ENCODE measurements around the gene ADGRA1. TPM values are rescaled to one million over a fixed set of nuclear protein-coding genes. Genes with fewer than 3 reads are reported as not detected.

The ADGRA1 gene
- total and polyA plus RNA-seq, 2 of the 8 experiments (the other 6 are each of a cell fraction or from before 2014, with no cell fraction given) = 0.17 to 0.21 TPM

- H3K4me3 ChIP-seq (ENCODE audit: extremely low read depth in 1 of 4, insufficient read depth in 2 of 4, low read depth in 3 of 4, low read length in 4 of 4) = no peak overlapping the region
- H3K4me1 ChIP-seq (replicated peaks in 1 of 4; ENCODE audit: control insufficient read depth in 3 of 4, insufficient read depth in 4 of 4, low read length in 3 of 4) = no peaks in the 10 kb centered on the region
- H2AFZ ChIP-seq (ENCODE audit: low read length) = no peak overlapping the region
- no peak for FAIRE-seq
- H3K23ac ChIP-seq (ENCODE audit: insufficient read length) = no peak overlapping the region
- no peak overlapping the region for H2BK120ac ChIP-seq (replicated peaks; ENCODE audit: low read depth, low read length)
- H3K14ac ChIP-seq (ENCODE audit: insufficient read length) = no peak overlapping the region
- H2BK5ac ChIP-seq (ENCODE audit: low read depth, low read length) = no peak overlapping the region; the same call in 1 of the 2 replicates
- ChIA-PET POLR2A (ENCODE audit: partially characterized antibody) (no interaction called here), CTCF (ENCODE audit: partially characterized antibody) (interaction anchor here (0.7 to 1.3 kb wide), 2 partner anchors 23 to 30 kb away, joined by 3 read pairs; no protein-coding TSS in a partner anchor)
- no peak overlapping the region for H4K8ac ChIP-seq (ENCODE audit: extremely low read depth, insufficient read depth, low read length)
- H3K18ac ChIP-seq (ENCODE audit: extremely low read depth, low read length) = no peak overlapping the region
- H4K91ac ChIP-seq (replicated peaks; ENCODE audit: insufficient read length, low read length) = no peak overlapping the region
- no peak overlapping the region for H2AK5ac ChIP-seq (ENCODE audit: low read depth, low read length)
- H2BK15ac ChIP-seq (ENCODE audit: low read length) = no peak overlapping the region
- H2BK20ac ChIP-seq (ENCODE audit: low read length) = no peak overlapping the region
- H3K9me3 ChIP-seq (ENCODE audit: insufficient read depth in 2 of 2, low read depth in 1 of 2, low read length in 1 of 2) = peaks cover 0 to 3% of the 10 kb centered on the region in 2 experiments; a peak in 1 of 4 replicates
- no peak overlapping the region for H2BK12ac ChIP-seq (ENCODE audit: low read depth, low read length)
- H3K79me2 ChIP-seq (ENCODE audit: control insufficient read depth in 1 of 2, insufficient read depth in 2 of 2, low read length in 2 of 2) = no peaks in the 10 kb centered on the region
- H4K20me1 ChIP-seq (replicated peaks in 1 of 2; ENCODE audit: control insufficient read depth in 1 of 2, insufficient read depth in 2 of 2, low read length in 2 of 2) = no peaks in the 10 kb centered on the region
- WGBS, 2 experiments (ENCODE audit: extremely low coverage in 1 of 2, insufficient coverage in 1 of 2, insufficient read length in 1 of 2, insufficient replicate concordance in 2 of 2, low coverage in 1 of 2, low lambda C conversion rate in 2 of 2, missing lambda C conversion rate in 1 of 2) = 96% methylated on average over 9 of the region's 13 CpGs; no CpG with 5 or more reads in 1 of the 2 experiments
- no peak overlapping the region for H3K56ac ChIP-seq (replicated peaks; ENCODE audit: insufficient read length, low read depth, low read length)
- H3K4me2 ChIP-seq (ENCODE audit: insufficient read depth in 1 of 2, low read depth in 2 of 2, low read length in 2 of 2) = no peak overlapping the region
- H3K27me3 ChIP-seq (replicated peaks in 1 of 4; ENCODE audit: control insufficient read depth in 3 of 4, extremely low read depth in 1 of 4, insufficient read depth in 3 of 4, low read length in 3 of 4) = no peaks in the 10 kb centered on the region
- H3K79me1 ChIP-seq (ENCODE audit: low read depth, low read length) = no peaks in the 10 kb centered on the region
- no peak overlapping the region for H4K5ac ChIP-seq (ENCODE audit: insufficient read length, low read depth, low read length)
- H3K23me2 ChIP-seq (ENCODE audit: low read depth, low read length) = no peaks in the 10 kb centered on the region
- H3K36me3 ChIP-seq (ENCODE audit: control insufficient read depth in 2 of 4, insufficient read depth in 4 of 4, low read length in 3 of 4) = no peaks in the 10 kb centered on the region
- H3K4ac ChIP-seq (replicated peaks; ENCODE audit: insufficient read length, low read depth, low read length) = no peak overlapping the region
- no peak overlapping the region for H3K27ac ChIP-seq (ENCODE audit: low read depth, low read length)
- H3K9ac ChIP-seq (replicated peaks in 1 of 4; ENCODE audit: extremely low read depth in 1 of 4, low read depth in 3 of 4, low read length in 3 of 4) = no peak overlapping the region
- no peak for DNase-seq (ENCODE audit: low read depth in 1 of 2, low spot score in 2 of 2)
- TF ChIP-seq JUND (IDR thresholded peaks at IDR 0.05; ENCODE audit: low read length) = no peak
- TF ChIP-seq POU5F1 (IDR thresholded peaks at IDR 0.05; ENCODE audit: low read depth, low read length) = no peak
- no peak for TF ChIP-seq SUZ12 (IDR thresholded peaks at IDR 0.05; ENCODE audit: low read length)
- no peak for TF ChIP-seq KDM1A (IDR thresholded peaks at IDR 0.05; ENCODE audit: borderline replicate concordance, low read length)
- no peak for TF ChIP-seq POLR2A (IDR thresholded peaks at IDR 0.05; ENCODE audit: control extremely low read depth in 1 of 2, low read depth in 2 of 2, low read length in 2 of 2)
- no peak for TF ChIP-seq CHD2 (IDR thresholded peaks at IDR 0.05; ENCODE audit: low read length)
- TF ChIP-seq CEBPB (IDR thresholded peaks at IDR 0.05; ENCODE audit: low read depth, low read length) = no peak
- no peak for TF ChIP-seq SIRT6 (IDR thresholded peaks at IDR 0.05; ENCODE audit: low read length)
- no peak for TF ChIP-seq MAX (IDR thresholded peaks at IDR 0.05)
- TF ChIP-seq CBX5 (IDR thresholded peaks at IDR 0.05; ENCODE audit: low read depth, low read length) = no peak
- TF ChIP-seq GABPA (IDR thresholded peaks at IDR 0.05; ENCODE audit: borderline replicate concordance, insufficient read depth, low read length) = no peak
- TF ChIP-seq RBBP5 (IDR thresholded peaks at IDR 0.05; ENCODE audit: borderline replicate concordance, low read depth, low read length) = no peak
- TF ChIP-seq MAFK (IDR thresholded peaks at IDR 0.05; ENCODE audit: low read depth, low read length) = no peak
- no peak for TF ChIP-seq BCL11A (IDR thresholded peaks at IDR 0.05; ENCODE audit: low read depth in 2 of 2, low read length in 2 of 2)
- no peak for TF ChIP-seq E2F6 (IDR thresholded peaks at IDR 0.05)
Measured at GRCh38 chr10:133056001-133056400, 31.7 kb upstream of the ADGRA1 start.
